KMS-11 (cell line): ENCODE measurements around the gene AQP5.
A peak's percentile ranks its signal among the peaks of the same experiment; 100 is the strongest.

Experiments
- H2AFZ ChIP-seq: fragments of 200-600 bp; sonication (generic); 2 replicates; pipeline ENCODE4 v1.6.1; 2016; ENCODE audit warnings: antibody characterized with exemption, mixed run types, low read depth
- H3K27ac ChIP-seq: fragments of 200-600 bp; sonication (generic); 2 replicates; pipeline ENCODE4 v1.6.1; 2016; ENCODE audit warnings: mild to moderate bottlenecking, mixed run types
- H3K27me3 ChIP-seq: fragments of 200-600 bp; sonication (generic); 2 replicates; pipeline ENCODE4 v1.6.1; 2017; ENCODE audit warnings: mild to moderate bottlenecking, low read depth, mixed run types, moderate library complexity; ENCODE audit not compliant: insufficient read depth
- H3K36me3 ChIP-seq: fragments of 200-600 bp; sonication (generic); 2 replicates; pipeline ENCODE4 v1.6.1; 2017; ENCODE audit warnings: mild to moderate bottlenecking, mixed run types; ENCODE audit not compliant: insufficient read depth
- H3K4me1 ChIP-seq: fragments of 200-600 bp; sonication (generic); 2 replicates; pipeline ENCODE4 v1.6.1; 2016; ENCODE audit warnings: mild to moderate bottlenecking, low read depth, mixed run types; ENCODE audit not compliant: poor library complexity, severe bottlenecking
- H3K4me2 ChIP-seq: fragments of 200-600 bp; sonication (generic); 2 replicates; pipeline ENCODE4 v1.7.0; 2016; ENCODE audit warnings: mild to moderate bottlenecking, mixed run types
- H3K4me3 ChIP-seq: fragments of 200-600 bp; sonication (generic); IDR thresholded peaks from 2 replicates; pipeline ENCODE4 v1.6.1; 2017; ENCODE audit warnings: low read depth, low read length, mixed read lengths; ENCODE audit not compliant: insufficient read depth
- H3K79me2 ChIP-seq: fragments of 200-600 bp; sonication (generic); 2 replicates; pipeline ENCODE4 v1.6.1; 2016; ENCODE audit warnings: low read depth, mixed run types; ENCODE audit not compliant: insufficient read depth
- H3K9ac ChIP-seq: fragments of 200-600 bp; sonication (generic); 2 replicates; pipeline ENCODE4 v1.6.1; 2016; ENCODE audit warnings: mild to moderate bottlenecking, mixed run types
- H4K20me1 ChIP-seq: fragments of 200-600 bp; sonication (generic); 2 replicates; pipeline ENCODE4 v1.6.1; 2016; ENCODE audit warnings: mild to moderate bottlenecking, mixed run types; ENCODE audit not compliant: insufficient read depth
- TF ChIP-seq, protein P1 (sequence below): fragments of 200-600 bp; sonication (generic); conservative IDR thresholded peaks from 2 replicates; pipeline ENCODE4 v1.6.1; 2017; ENCODE audit warnings: low read depth, mild to moderate bottlenecking, antibody characterized with exemption, low read length, moderate library complexity, mixed read lengths

AQP5 gene

DNA sequence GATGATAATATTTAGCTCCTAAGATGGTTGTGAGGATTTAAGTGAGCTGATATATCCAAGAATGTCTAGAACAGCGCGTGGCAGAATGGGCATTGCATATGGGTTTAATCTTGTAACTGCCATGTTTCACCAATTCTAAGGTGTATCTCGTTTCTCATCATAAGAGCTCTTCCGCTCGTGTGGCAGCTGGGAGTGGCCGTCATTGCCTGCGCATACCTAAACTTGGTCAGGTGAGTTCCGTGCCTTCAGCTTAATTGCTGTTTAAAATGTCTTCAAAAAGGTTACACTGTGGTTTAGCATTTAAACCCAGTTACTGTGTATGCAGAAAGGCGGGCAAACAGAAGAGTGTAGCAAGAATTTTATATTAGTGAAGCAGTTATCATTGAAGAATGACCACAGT, 15.6 kb upstream of the AQP5 start:
- no peak overlapping the region for H3K9ac ChIP-seq
- no peaks in the 10 kb centered on the region for H3K79me2 ChIP-seq
- no peak overlapping the region for H3K4me2 ChIP-seq
- H3K27ac ChIP-seq = no peak overlapping the region
- H3K4me3 ChIP-seq = no peak overlapping the region
- no peaks in the 10 kb centered on the region for H4K20me1 ChIP-seq
- no peaks in the 10 kb centered on the region for H3K27me3 ChIP-seq
- peak overlapping the region; percentile 54 for H2AFZ ChIP-seq
- H3K36me3 ChIP-seq = no peaks in the 10 kb centered on the region
- TF ChIP-seq, protein P1, sequence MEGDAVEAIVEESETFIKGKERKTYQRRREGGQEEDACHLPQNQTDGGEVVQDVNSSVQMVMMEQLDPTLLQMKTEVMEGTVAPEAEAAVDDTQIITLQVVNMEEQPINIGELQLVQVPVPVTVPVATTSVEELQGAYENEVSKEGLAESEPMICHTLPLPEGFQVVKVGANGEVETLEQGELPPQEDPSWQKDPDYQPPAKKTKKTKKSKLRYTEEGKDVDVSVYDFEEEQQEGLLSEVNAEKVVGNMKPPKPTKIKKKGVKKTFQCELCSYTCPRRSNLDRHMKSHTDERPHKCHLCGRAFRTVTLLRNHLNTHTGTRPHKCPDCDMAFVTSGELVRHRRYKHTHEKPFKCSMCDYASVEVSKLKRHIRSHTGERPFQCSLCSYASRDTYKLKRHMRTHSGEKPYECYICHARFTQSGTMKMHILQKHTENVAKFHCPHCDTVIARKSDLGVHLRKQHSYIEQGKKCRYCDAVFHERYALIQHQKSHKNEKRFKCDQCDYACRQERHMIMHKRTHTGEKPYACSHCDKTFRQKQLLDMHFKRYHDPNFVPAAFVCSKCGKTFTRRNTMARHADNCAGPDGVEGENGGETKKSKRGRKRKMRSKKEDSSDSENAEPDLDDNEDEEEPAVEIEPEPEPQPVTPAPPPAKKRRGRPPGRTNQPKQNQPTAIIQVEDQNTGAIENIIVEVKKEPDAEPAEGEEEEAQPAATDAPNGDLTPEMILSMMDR = no peak
- peaks cover 4% of the 10 kb centered on the region for H3K4me1 ChIP-seq

DNA sequence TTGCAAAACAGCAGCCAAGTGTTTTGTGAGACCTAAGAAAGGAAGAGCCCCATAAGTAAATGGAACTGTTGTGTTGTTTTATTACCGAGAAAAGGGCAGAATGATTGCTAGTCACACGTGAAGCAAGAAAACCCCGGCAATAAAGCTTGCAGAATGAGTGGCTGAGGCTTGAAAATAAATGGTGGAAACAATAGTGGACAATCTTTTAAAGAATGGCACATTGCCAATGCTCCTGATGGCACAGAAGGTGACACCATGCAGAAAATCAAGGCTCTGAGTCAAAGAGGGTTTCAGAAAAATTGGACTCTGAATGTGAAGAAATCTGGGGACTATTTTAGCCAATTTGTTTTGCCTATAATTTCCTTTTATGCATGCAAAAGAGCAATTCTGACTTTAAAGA, 15.2 kb upstream of the AQP5 start:
- Histone ChIP-seq H3K27me3 (no peaks in the 10 kb centered on the region), H3K27ac (no peak overlapping the region), H3K4me2 (no peak overlapping the region), H3K36me3 (no peaks in the 10 kb centered on the region), H3K9ac (no peak overlapping the region), H2AFZ (no peak overlapping the region), H4K20me1 (no peaks in the 10 kb centered on the region), H3K4me3 (no peak overlapping the region), H3K4me1 (peaks cover 4% of the 10 kb centered on the region), H3K79me2 (no peaks in the 10 kb centered on the region)
- TF ChIP-seq, protein P1 = no peak

DNA sequence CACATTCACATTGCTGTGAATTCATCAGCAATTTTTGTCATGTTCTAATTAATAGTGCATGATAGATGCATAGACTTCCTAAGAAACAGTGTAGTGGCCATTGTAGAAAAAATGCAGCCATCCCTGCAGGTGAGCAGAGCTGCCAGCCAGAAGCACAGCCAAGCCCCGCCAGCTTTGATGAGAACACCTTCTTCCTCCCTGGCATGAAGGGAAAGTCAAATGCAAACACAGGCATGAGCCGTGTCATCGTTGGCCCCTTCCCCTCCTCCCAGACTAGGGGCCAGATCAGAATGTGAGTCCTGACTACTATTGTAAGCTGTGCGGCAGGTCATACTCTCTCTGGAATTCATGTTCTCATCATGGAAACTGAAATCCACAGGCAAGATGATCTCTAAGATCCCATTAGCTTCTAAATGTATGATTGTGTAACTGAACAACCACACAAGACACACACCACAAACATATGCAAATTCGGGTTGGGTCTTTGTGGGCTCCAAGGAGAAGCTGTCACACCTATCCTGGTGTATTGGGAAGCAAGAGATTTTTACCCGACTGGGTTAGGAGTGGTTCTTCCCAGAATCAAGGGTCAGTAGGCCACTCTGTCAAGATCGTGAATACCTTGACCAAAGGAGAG, 14.0 kb upstream of the AQP5 start:
- H3K79me2 ChIP-seq = no peaks in the 10 kb centered on the region
- no peaks in the 10 kb centered on the region for H3K27me3 ChIP-seq
- TF ChIP-seq, protein P1 = no peak
- H4K20me1 ChIP-seq = no peaks in the 10 kb centered on the region
- H3K27ac ChIP-seq = no peak overlapping the region
- no peak overlapping the region for H3K9ac ChIP-seq
- H3K36me3 ChIP-seq = no peaks in the 10 kb centered on the region
- no peak overlapping the region for H2AFZ ChIP-seq
- H3K4me1 ChIP-seq = peaks cover 4% of the 10 kb centered on the region
- H3K4me3 ChIP-seq = no peak overlapping the region
- no peak overlapping the region for H3K4me2 ChIP-seq

DNA sequence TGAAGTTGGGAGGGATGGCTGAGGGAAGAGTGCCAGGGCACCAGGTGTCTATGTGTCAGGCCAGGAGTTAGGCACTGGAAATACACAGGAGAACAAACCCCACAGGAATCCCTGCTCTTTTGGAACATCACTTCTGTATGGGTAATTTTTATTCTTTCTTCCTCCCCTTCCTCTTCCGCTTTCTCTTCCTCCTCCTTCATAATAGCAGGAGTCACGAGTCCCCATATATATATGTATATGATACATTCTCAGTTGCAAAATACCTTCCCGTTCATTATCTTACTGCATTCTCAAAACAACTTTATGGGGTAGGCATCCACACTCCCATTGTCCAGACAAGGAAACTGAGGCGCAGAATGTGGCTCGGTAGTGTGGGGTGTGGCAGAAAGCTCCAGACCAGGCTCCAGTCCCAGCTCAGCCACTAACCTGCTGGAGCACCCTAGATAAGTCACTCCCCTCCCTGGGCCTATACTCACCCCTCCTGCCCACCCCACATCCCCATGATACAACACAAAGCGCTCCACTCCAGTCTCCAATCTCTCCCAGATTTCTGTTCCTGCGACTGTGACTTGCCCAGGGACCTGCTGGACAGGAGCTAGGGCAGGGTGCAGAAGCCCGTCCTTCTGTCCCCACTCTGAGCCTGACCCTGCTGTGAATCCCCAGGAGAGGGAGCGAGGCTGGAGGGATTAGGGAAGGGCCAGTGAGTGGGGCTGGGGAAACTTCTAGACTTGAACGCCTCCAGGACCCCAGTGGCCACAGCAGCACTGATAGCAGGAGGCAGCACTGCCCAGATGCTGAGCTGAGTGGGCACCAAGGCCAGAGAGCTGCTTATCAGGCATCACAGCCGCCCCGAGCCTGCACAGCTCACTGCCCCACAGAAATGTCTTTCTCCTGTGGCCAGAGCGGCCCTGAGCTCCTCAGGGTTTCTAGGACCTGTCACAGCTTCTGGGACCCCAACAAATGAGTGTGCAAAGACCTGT, 12.5 kb upstream of the AQP5 start:
- no peaks in the 10 kb centered on the region for H3K27me3 ChIP-seq
- H4K20me1 ChIP-seq = no peaks in the 10 kb centered on the region
- TF ChIP-seq, protein P1 = no peak
- no peaks in the 10 kb centered on the region for H3K36me3 ChIP-seq
- no peak overlapping the region for H3K4me2 ChIP-seq
- no peak overlapping the region for H3K27ac ChIP-seq
- no peak overlapping the region for H3K9ac ChIP-seq
- H3K4me1 ChIP-seq = peaks cover 4% of the 10 kb centered on the region
- no peak overlapping the region for H2AFZ ChIP-seq
- no peaks in the 10 kb centered on the region for H3K79me2 ChIP-seq
- H3K4me3 ChIP-seq = no peak overlapping the region
